Dermis microvascular lymphatic vessel endothelial cell (primary cell): ENCODE measurements around the gene ECE1. TPM values are rescaled to one million over a fixed set of nuclear protein-coding genes. Genes with fewer than 3 reads are reported as not detected.

ENCODE experiments used
- DNase-seq, 2 donors: peaks; one replicate each; pipeline versions ENCODE4 v3.0.0 to v3.0.0-alpha.2; 2010; ENCODE audit warnings: low read depth in 2 of 2
- total RNA-seq: library from RNA; depleted of rRNA; stranded (reverse); fragments of >200 nt; gene quantifications from 2 replicates; pipeline ENCODE4 v1.2.1, GENCODE V29; 2014

ECE1 gene
- 105 and 129 TPM in 2 replicates for total RNA-seq

GRCh38 chr1:21289700-21290545 lies at the start of gene ECE1:
ECE1 (minus strand) TSS chr1:21290463; CDS start chr1:21290414, 49 bp downstream.
- peak in 1 of 2 donors; percentile 74 for DNase-seq

GRCh38 chr1:21339356-21340229 lies 49.3 kb upstream of the ECE1 start:
- no peak for DNase-seq

- DNase-seq, result peak in 1 of 2 donors; percentile 76
These were observed 48.5 kb upstream of the ECE1 start for GRCh38 chr1:21338573-21339355.

- DNase-seq, result peak in 1 of 2 donors; percentile 79
These were observed 47.8 kb upstream of the ECE1 start for GRCh38 chr1:21337928-21338572.

GRCh38 chr1:21337454-21337927 lies 47.2 kb upstream of the ECE1 start:
- no peak for DNase-seq

- no peak for DNase-seq
These were observed 46.8 kb upstream of the ECE1 start for GRCh38 chr1:21337010-21337437.

GRCh38 chr1:21335750-21336224 lies 45.5 kb upstream of the ECE1 start:
- DNase-seq, result no peak

- no peak for DNase-seq
These were observed 44.9 kb upstream of the ECE1 start for GRCh38 chr1:21335088-21335691.

GRCh38 chr1:21334214-21335087 lies 44.2 kb upstream of the ECE1 start:
- peak in 1 of 2 donors; percentile 73 for DNase-seq

GRCh38 chr1:21333824-21334213 lies 43.6 kb upstream of the ECE1 start:
- DNase-seq, result no peak

GRCh38 chr1:21332554-21333311 lies 42.5 kb upstream of the ECE1 start:
- no peak for DNase-seq

- DNase-seq, result no peak
These were observed 41.7 kb upstream of the ECE1 start for GRCh38 chr1:21331752-21332478.

GRCh38 chr1:21330544-21330943 lies 40.3 kb upstream of the ECE1 start:
- DNase-seq, result no peak

GRCh38 chr1:21329209-21329844 lies 39.1 kb upstream of the ECE1 start:
- DNase-seq, result no peak

- no peak for DNase-seq
These were observed 37.5 kb upstream of the ECE1 start for GRCh38 chr1:21327566-21328323.

- no peak for DNase-seq
These were observed 36.6 kb upstream of the ECE1 start for GRCh38 chr1:21326861-21327344.
